Endometrium (tissue), 2 donors: Measurements from ENCODE around the gene HOXA5.

Source experiments
- FAIRE-seq: peaks from 2 replicates; lab custom pipeline; 2012; peaks lifted over from hg19 to GRCh38; lab: Jason Lieb, UNC
- donor health status: control.
- donor health status: control.

Gene HOXA5

GRCh38 chr7:27132978-27133377 is 10.5 kb downstream of the HOXA5 start:
- no peak for FAIRE-seq

DNA sequence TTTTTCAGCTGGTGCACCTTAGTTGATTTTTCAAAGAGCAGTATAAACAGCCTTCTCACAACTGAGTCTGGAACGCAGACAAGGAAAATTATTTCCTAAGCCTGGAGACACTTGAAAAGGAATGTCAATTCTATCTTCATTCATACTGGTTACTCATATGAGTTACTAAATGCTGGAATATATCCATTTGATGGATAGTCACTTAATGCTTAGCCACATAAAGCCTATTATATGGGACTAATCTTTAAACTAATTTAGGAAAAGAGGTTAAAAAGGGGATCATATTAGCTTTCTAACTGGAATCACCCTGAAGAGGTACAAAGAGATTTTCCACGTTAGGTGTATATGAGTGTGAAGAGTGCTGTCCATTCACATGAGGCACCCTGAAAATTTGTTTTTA is 11.3 kb downstream of the HOXA5 start:
- FAIRE-seq, result no peak

- FAIRE-seq, result no peak
Measured at GRCh38 chr7:27131390-27131819, 12.1 kb downstream of the HOXA5 start.

DNA sequence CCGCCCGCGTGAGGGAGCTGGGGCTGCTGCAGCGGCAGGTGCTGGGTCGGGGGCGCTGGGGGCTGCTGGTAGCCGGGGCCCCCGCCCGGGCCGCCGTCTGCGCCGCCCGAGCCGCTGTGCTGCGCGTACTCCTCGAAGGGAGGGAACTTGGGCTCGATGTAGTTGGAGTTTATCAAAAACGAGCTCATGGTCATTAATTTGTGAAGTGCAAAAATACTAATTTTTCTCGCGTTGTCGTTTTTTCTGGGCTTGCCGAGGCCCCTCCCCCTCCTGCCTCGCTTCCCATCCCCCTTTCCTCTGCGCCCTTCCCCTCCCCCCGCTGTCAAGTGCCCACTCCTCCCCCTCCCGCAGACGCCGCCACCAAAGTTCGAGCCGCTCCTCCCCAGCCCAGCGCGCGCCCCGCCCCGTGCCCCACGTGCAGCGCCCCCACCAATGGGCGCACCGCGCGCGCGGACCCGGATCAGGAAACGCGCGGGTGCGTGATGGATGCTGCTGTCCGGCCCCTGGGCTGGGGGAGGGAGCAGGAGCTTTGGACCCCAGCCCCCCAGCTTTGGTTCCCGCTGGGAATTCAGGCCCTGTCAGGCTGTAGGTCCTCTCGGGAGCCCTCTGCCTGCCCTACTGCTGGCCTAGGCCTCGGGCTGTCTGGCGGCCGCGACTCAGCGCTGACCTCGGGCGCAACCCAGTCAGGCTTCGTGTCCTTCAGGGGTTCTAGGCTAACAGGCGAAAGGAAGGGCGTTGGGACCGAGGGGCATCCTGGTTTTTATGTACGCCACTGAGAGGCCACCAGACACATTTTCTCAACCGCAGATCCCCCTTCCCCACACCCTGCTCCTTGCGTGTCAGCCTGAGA is 12.7 kb downstream of the HOXA5 start, which contains the start of gene HOXA4:
Gene HOXA4, minus strand, starts transcription at position 218 of the 850 bp plus-strand sequence. Its CDS starts 24 bp downstream, at position 194.
- no peak for FAIRE-seq

GRCh38 chr7:27129729-27130539 is 13.5 kb downstream of the HOXA5 start:
- FAIRE-seq, result no peak

GRCh38 chr7:27128776-27129728 is 14.4 kb downstream of the HOXA5 start:
- no peak for FAIRE-seq

GRCh38 chr7:27128034-27128433 is 15.4 kb downstream of the HOXA5 start:
- no peak for FAIRE-seq

- FAIRE-seq, result no peak
Measured at GRCh38 chr7:27126596-27127327, 16.7 kb downstream of the HOXA5 start.

DNA sequence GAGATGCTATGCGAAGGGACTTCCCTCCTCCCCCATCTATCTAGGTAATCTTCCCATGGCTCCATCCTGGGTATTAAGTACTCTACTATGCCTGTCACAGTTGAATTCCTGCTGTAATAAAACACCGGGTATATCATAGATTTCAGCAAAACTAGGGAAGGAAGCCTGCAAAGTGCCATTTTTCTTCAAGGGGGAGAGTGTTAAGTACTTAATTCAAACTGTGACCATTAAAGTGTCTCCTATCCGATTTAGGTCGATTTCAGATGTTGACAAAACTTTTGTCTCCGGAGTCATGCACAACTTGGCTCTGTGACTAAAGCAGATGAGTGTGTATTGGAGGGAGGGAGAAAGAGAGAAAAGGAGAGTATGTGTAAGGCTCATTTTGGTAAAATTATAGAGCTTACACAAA is 17.5 kb downstream of the HOXA5 start:
- FAIRE-seq, result no peak

GRCh38 chr7:27124902-27125689 is 18.4 kb downstream of the HOXA5 start:
- no peak for FAIRE-seq

GRCh38 chr7:27124096-27124901 is 19.2 kb downstream of the HOXA5 start:
- FAIRE-seq, result no peak

GRCh38 chr7:27123477-27124053 is 19.9 kb downstream of the HOXA5 start:
- FAIRE-seq, result no peak

DNA sequence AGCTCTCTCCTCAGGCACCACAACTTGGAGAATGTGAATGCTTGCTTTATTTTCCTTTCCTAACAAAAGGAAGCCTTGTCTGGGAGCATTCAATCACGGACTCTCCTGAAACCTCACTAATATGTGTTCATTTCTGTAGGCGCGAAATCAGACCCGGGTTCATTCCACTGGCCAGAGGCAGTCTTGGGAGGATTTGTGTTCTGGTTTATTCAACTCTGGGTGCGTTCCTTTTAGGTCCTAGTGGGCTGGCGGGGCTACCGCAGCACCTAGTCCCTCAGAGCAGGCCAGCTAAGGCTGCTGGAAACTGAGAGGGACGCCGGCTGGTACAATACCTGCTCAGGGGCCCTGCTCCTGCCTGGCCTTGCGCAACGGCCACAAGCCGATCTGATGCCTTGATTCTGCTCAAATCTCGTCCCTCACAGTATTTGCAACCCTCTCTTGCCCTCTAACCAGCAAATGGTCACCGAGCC is 20.4 kb downstream of the HOXA5 start:
- no peak for FAIRE-seq

DNA sequence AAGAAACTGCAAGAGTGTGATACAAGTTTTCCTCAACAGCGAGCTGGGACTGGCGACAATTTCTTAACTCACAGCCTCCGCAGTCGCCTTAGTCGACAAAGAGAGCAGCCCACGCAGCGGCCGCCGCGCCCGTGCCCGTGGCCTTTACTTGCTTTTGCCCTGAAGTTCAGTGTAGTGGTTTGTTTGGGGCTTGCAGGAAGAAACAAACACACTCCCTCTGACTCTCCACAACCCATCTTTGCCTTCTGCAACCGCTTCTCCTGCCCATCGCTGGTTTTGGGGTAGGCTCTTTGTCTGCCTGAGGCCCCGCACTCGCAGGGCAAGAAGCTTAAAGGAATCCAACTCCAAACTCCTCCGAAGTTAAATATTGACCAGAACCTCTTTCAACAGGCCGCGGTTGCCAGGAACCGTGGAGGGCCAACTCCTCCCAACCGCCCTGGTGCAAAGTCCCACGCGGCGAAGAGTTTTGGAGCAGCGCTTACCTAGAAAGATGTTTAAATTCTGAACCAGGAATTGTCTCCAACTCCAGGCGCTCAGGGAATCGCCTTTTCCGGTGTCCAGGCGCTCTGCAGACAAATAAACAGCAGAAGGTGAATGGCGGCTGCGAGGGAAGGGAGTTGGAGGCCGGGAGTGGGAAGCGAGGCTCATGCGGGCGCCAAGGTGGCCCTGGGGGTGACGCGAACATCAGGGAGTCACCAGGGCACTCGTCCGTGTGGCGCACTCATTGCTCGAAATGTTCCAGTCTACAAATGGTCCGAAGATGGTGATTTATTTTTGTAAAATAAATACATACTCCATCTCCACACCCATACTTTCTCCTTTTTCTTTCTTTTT is 21.2 kb downstream of the HOXA5 start:
- FAIRE-seq, result no peak

DNA sequence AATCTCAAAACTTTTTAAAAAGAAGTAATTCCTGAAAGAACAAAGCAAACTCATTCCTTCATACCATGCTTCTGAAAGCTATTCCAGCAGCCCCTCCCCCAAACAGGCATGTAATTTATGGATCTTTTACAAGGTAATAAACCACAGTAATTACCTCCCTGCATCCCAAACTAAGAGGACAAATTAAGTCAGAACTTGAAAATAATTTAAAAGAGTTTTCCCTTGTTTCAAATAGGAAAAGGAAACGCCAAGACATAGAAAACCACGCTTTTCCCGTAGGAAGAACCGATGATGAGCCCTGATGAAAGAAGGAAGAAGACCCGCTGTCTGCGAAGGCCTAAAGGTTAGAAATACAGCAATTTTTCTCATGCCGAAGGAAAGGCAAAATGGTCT is 21.8 kb downstream of the HOXA5 start:
- no peak for FAIRE-seq

DNA sequence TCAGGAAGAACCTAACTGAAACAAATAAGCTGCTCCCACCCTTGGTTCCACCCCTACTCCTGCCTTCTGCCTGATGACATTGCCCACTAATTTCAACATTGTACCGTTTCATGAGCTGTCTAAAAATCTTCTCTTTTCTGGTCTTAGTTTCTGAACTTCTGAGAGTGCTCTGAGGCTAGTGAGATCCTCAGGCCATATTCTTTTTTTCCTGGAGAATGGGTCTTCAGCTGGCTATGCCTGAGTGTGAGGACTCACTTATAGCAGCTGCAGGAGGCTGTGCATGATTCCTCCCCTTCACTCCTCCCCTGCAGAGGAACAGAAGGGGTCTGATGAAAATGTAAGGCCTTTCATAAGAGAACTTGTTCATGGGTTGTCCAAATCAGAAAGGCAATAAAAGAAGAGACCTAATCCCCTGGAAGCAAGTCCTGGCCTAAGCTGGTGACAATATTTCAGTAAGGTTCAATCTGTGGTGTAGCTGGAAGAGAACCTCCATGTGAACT is 24.0 kb downstream of the HOXA5 start:
- FAIRE-seq, result no peak

GRCh38 chr7:27118580-27118979 is 24.9 kb downstream of the HOXA5 start:
- no peak for FAIRE-seq
